ENCODE data around the gene CENPE.

The CENPE gene

DNA sequence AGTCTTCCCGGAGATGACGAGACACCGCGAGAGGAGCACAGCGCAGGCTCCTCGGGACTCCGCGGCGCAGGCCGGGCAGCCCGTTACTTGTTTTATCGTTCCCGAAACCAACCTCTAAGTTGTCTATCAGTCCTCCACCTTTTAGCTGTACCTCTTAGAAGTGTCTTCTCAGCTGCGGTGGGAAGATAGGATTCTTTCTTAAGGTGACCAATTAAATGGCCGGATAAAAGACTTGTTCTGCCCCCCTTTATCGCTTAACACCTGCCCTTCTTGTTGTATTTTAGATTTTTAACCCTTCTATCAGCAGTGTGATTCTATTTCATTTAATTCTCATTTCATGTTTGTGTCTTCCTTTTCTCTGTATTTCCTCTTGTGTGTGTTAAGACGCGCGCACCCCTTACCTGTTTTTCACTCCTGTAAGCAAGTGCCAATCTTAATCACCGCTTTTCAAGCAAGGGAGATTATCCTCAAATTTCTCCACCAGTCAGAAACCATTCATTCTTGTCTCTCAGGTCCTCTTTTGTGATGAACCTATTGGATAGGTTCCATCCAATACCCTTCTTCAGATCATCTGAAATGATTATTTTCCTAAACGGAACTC is 121.3 kb downstream of the CENPE start, which contains the start of gene SLC9B2:
Gene SLC9B2, minus strand, starts transcription at position 15 of the 601 bp plus-strand sequence. CDS start 9,211 bp downstream, outside the sequence.
- Histone ChIP-seq H3K4me1 (ENCODE audit: low read depth, poor library complexity, severe bottlenecking) (peaks cover 28% of the 10 kb centered on the region), H3K36me3 (ENCODE audit: insufficient read depth) (no peaks in the 10 kb centered on the region), H3K9ac (peak within 1 kb of the TSS; percentile 97), H3K4me3 (IDR thresholded peaks at IDR 0.05; ENCODE audit: insufficient read depth, low read depth, low read length) (peak within 1 kb of the TSS; percentile 67), H2AFZ (ENCODE audit: low read depth) (peak within 1 kb of the TSS; percentile 74), H3K79me2 (ENCODE audit: insufficient read depth, low read depth) (peaks cover 39% of the 10 kb centered on the region), H3K27me3 (ENCODE audit: insufficient read depth, low read depth) (no peaks in the 10 kb centered on the region), H3K27ac (peak within 1 kb of the TSS; percentile 95), H4K20me1 (ENCODE audit: insufficient read depth) (no peaks in the 10 kb centered on the region), H3K4me2 (peak within 1 kb of the TSS; percentile 82)
- TF ChIP-seq, protein P1, sequence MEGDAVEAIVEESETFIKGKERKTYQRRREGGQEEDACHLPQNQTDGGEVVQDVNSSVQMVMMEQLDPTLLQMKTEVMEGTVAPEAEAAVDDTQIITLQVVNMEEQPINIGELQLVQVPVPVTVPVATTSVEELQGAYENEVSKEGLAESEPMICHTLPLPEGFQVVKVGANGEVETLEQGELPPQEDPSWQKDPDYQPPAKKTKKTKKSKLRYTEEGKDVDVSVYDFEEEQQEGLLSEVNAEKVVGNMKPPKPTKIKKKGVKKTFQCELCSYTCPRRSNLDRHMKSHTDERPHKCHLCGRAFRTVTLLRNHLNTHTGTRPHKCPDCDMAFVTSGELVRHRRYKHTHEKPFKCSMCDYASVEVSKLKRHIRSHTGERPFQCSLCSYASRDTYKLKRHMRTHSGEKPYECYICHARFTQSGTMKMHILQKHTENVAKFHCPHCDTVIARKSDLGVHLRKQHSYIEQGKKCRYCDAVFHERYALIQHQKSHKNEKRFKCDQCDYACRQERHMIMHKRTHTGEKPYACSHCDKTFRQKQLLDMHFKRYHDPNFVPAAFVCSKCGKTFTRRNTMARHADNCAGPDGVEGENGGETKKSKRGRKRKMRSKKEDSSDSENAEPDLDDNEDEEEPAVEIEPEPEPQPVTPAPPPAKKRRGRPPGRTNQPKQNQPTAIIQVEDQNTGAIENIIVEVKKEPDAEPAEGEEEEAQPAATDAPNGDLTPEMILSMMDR (conservative IDR thresholded peaks at IDR 0.05; ENCODE audit: low read depth, low read length) = no peak

GRCh38 chr4:103075894-103076746 is 122.0 kb downstream of the CENPE start:
- Histone ChIP-seq H3K36me3 (ENCODE audit: insufficient read depth) (no peaks in the 10 kb centered on the region), H4K20me1 (ENCODE audit: insufficient read depth) (no peaks in the 10 kb centered on the region), H3K9ac (peak overlapping the region; percentile 97), H3K4me3 (IDR thresholded peaks at IDR 0.05; ENCODE audit: insufficient read depth, low read depth, low read length) (peak overlapping the region; percentile 67), H3K4me2 (peak overlapping the region; percentile 82), H3K27me3 (ENCODE audit: insufficient read depth, low read depth) (no peaks in the 10 kb centered on the region), H3K4me1 (ENCODE audit: low read depth, poor library complexity, severe bottlenecking) (peaks cover 28% of the 10 kb centered on the region), H2AFZ (ENCODE audit: low read depth) (peak overlapping the region; percentile 74), H3K27ac (peak overlapping the region; percentile 95), H3K79me2 (ENCODE audit: insufficient read depth, low read depth) (peaks cover 43% of the 10 kb centered on the region)
- TF ChIP-seq, protein P1 (conservative IDR thresholded peaks at IDR 0.05; ENCODE audit: low read depth, low read length) = no peak

GRCh38 chr4:103075435-103075893 is 122.7 kb downstream of the CENPE start:
- no peaks in the 10 kb centered on the region for H3K27me3 ChIP-seq (ENCODE audit: insufficient read depth, low read depth)
- H4K20me1 ChIP-seq (ENCODE audit: insufficient read depth) = no peaks in the 10 kb centered on the region
- peak overlapping the region; percentile 67 for H3K4me3 ChIP-seq (IDR thresholded peaks at IDR 0.05; ENCODE audit: insufficient read depth, low read depth, low read length)
- H2AFZ ChIP-seq (ENCODE audit: low read depth) = peak overlapping the region; percentile 74
- H3K4me2 ChIP-seq = peak overlapping the region; percentile 82
- peak overlapping the region; percentile 97 for H3K9ac ChIP-seq
- no peaks in the 10 kb centered on the region for H3K36me3 ChIP-seq (ENCODE audit: insufficient read depth)
- peaks cover 28% of the 10 kb centered on the region for H3K4me1 ChIP-seq (ENCODE audit: low read depth, poor library complexity, severe bottlenecking)
- TF ChIP-seq, protein P1 (conservative IDR thresholded peaks at IDR 0.05; ENCODE audit: low read depth, low read length) = no peak; the same call in 1 of the 2 replicates
- H3K79me2 ChIP-seq (ENCODE audit: insufficient read depth, low read depth) = peaks cover 43% of the 10 kb centered on the region
- peak overlapping the region; percentile 95 for H3K27ac ChIP-seq

DNA sequence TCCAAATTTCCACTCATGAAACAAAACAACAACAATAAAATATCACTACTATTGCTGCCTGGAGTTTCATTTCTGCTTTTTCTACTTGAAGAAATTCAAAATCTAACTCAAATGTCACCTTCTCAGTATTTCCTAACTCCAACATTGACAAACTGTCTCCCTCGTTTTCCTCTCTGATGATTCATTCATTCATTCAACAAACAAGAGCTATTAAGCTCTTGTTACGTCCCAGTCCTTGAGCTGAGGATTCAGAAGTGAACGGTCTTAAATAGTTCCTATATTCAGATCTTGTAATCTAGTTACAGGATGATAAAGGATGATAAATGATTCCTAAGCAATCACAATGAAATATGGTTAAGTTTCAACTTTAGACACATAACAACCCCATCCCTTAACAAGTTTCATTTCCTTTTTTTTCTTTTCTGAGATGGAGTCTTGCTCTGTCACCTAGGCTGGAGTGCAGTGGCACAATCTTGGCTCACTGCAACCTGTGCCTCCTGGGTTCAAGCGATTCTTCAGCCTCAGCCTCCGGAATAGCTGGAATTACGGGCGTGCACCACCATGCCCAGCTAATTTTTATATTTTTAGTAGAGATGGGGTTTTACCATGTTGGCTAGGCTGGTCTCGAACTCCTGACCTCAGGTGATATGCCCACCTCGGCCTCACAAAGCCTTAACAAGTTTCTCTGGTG is 123.3 kb downstream of the CENPE start:
- Histone ChIP-seq H3K36me3 (ENCODE audit: insufficient read depth) (no peaks in the 10 kb centered on the region), H2AFZ (ENCODE audit: low read depth) (peak overlapping the region; percentile 74; the same call in 1 of the 2 replicates), H3K4me3 (IDR thresholded peaks at IDR 0.05; ENCODE audit: insufficient read depth, low read depth, low read length) (no peak overlapping the region), H3K27me3 (ENCODE audit: insufficient read depth, low read depth) (no peaks in the 10 kb centered on the region), H3K27ac (peak overlapping the region; percentile 95; the same call in 1 of the 2 replicates), H3K79me2 (ENCODE audit: insufficient read depth, low read depth) (peaks cover 48% of the 10 kb centered on the region), H3K9ac (peak overlapping the region; percentile 97; the same call in 1 of the 2 replicates), H3K4me1 (ENCODE audit: low read depth, poor library complexity, severe bottlenecking) (peaks cover 28% of the 10 kb centered on the region), H4K20me1 (ENCODE audit: insufficient read depth) (no peaks in the 10 kb centered on the region), H3K4me2 (peak overlapping the region; percentile 82)
- TF ChIP-seq, protein P1 (conservative IDR thresholded peaks at IDR 0.05; ENCODE audit: low read depth, low read length) = no peak

Data from KMS-11 (cell line).